GF-D8 (cell line): ENCODE data around the gene POLK.
"Not testable (repeated sequence)": the region's sequence is repeated elsewhere in the genome, so short reads cannot be mapped to it uniquely, and the experiment has no call there.

Source experiments
- DNase-seq: peaks from one replicate; lab custom pipeline; 2025; lab: John Stamatoyannopoulos, UW

Gene POLK

GRCh38 chr5:75551471-75551870 is 39.8 kb downstream of the POLK start:
- DNase-seq: no peak

DNA sequence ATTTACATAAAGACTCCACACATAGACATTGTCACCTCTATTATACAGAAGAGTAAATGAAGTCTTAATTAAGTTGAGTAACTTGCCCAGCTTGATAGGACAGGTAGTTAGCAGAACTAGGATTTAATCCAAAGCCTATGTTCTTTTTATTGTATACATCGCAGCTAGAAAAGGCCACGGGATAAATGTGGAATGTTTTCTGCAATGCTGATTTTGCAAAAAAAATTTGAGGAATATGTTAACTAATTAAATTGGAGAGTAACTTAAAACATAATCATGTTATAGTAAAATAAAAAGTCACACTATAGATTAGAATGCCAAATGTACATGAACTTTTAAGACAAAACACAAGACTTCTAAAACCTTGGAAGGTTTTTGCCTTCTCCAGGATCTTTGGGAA is 41.1 kb downstream of the POLK start:
- no peak for DNase-seq

- no peak for DNase-seq
Observed at GRCh38 chr5:75553358-75553757, 41.7 kb downstream of the POLK start.

DNA sequence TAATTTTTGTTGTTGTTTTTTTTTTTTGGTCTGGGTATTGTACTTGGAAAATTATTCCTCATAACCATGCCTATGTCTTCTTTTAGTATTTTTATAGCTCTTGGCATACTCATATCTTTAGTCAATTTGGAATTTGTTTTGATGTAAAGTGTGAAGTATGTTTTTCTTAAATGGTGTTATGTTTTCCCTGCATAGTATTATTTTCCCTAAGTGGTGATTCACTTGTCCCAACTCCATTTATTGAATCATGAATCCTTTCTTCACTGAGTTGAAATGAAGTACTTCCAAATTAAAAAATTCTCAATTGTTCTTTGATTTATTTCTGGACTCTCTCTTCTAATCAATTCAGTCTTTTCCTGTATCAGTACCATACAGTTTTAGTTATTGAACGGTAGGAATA is 46.5 kb downstream of the POLK start:
- no peak for DNase-seq

DNA sequence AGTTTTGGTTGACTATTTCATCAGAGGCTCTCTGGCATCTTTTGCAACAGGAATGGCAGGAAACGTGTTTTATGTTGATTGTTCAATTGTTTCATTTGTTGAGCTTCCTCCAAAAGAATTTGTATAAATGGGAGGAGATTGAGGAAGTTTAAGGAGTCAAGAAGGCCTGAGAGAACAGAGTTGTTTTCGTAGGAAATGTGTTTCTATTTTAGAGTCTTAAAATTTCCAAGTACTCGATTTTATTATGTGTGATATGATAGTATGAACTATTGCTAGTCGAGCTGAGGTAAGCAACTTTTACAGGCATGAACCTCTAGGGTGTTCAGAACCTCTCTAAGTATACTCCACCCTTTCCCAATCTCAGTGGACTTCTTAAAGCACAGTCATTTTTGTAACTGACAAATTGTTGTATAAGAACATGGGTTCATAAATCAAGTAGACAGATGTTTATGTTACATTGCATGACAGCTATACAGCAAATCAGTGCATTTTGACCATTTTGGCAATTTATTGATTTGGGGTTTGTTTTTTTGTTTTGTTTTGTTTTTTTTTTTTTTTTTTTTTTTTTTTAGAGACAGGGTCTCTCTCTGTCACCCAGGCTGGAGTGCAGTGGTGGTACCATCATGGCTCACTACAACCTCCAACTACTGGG is 47.4 kb downstream of the POLK start:
- peak; percentile 62 for DNase-seq

DNA sequence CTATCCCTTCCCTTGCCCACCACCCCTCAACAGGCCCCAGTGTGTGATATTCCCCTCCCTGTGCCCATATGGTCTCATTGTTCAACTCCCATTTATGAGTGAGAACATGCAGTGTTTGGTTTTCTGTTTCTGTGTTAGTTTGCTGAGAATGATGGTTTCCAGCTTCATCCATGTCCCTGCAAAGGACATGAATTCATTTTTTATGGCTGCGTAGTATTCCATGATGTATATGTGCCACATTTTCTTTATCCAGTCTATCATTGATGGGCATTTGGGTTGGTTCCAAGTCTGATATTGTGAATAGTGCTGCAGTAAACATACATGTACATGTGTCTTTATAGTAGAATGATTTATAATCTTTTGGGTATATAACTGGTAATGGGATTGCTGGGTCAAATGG is 49.0 kb downstream of the POLK start:
- DNase-seq: not testable (repeated sequence)

- DNase-seq: not testable (repeated sequence)
Observed at GRCh38 chr5:75565991-75566709, 54.5 kb downstream of the POLK start.

- DNase-seq: peak; percentile 62
Observed at GRCh38 chr5:75566710-75567309, 55.1 kb downstream of the POLK start.

- no peak for DNase-seq
Observed at GRCh38 chr5:75567710-75568109, 56.0 kb downstream of the POLK start.

- no peak for DNase-seq
Observed at GRCh38 chr5:75568202-75568601, 56.5 kb downstream of the POLK start.

GRCh38 chr5:75571547-75571946 is 59.9 kb downstream of the POLK start:
- DNase-seq: no peak

GRCh38 chr5:75574791-75575190 is 63.1 kb downstream of the POLK start:
- no peak for DNase-seq

DNA sequence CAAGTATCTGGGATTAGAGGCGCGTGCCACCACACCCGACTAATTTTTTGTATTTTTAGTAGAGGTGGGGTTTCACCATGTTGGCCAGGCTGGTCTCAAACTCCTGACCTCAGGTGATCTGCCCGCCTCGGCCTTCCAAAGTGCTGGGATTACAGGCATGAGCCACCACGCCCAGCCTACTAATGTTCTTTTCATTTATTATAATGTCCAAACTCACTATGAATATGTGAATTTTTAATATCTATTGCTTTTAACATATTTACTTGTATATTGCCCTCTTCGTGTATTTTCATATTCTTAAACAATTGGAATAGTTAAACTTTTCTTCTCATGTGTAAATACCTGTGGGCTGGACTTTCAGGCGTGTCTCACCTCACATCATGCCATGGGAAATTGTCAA is 66.6 kb downstream of the POLK start:
- not testable (repeated sequence) for DNase-seq

GRCh38 chr5:75584641-75585040 is 73.0 kb downstream of the POLK start:
- no peak for DNase-seq

GRCh38 chr5:75588666-75589065 is 77.0 kb downstream of the POLK start:
- DNase-seq: no peak

- DNase-seq: no peak
Observed at GRCh38 chr5:75600535-75600934, 88.8 kb downstream of the POLK start.

- no peak for DNase-seq
Observed at GRCh38 chr5:75601567-75601966, 89.9 kb downstream of the POLK start.

GRCh38 chr5:75601996-75602395 is 90.3 kb downstream of the POLK start:
- DNase-seq: no peak

- no peak for DNase-seq
Observed at GRCh38 chr5:75603371-75603770, 91.7 kb downstream of the POLK start.

DNA sequence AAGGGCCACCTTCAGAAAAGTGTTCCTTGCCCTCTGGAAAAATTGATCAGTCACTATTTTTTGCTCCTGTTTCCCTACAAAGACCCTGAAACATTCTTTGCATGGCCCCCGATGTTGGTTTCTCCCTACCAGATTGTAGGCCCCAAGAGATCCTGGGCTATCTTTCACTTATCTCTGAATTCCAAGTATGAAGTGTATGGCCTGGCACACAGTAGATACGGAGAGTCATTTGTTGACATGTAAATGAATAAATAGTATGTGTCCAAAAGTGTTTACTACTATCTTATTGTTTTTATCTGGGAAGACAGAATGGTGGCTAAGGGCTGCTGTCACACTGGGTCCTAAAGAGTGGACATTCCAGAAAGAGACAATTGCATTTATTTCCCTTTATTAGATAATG is 92.1 kb downstream of the POLK start:
- no peak for DNase-seq

DNA sequence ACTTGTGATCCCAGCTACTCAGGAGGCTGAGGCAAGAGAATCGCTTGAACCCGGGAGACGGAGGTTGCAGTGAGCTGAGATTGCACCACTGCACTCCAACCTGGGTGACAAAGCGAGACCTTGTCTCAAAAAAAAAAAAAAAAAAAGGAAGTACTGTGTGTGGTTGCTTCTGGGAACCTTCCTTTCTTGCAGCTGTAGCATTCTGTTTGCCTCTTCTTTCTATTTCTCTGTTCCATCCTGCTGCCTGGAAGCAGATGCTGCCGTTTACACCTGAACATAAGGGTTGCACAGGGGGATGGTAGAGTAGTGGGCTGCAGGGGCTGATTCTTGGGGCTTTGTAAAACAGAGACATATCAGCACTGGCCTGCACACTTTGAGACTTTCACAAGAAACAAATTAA is 95.7 kb downstream of the POLK start:
- DNase-seq: not testable (repeated sequence)

GRCh38 chr5:75608870-75609269 is 97.2 kb downstream of the POLK start:
- DNase-seq: no peak

- no peak for DNase-seq
Observed at GRCh38 chr5:75610201-75610600, 98.5 kb downstream of the POLK start.
